BE2C (cell line): ENCODE results near the gene FAM107A.

Experiments used
- DNase-seq: peaks from one replicate; pipeline ENCODE4 v3.0.0-alpha.2; 2020
- H3K27me3 ChIP-seq: fragments of 250-450 bp; sonication (Bioruptor Pico); 2 replicates; pipeline ENCODE4 v1.5.1; 2020; ENCODE audit warnings: mild to moderate bottlenecking
- H3K36me3 ChIP-seq: fragments of 250-450 bp; sonication (Bioruptor Pico); 2 replicates; pipeline ENCODE4 v1.5.1; 2020; ENCODE audit warnings: mild to moderate bottlenecking
- H3K4me1 ChIP-seq: fragments of 250-450 bp; sonication (Bioruptor Pico); 2 replicates; pipeline ENCODE4 v1.5.1; 2020
- H3K4me3 ChIP-seq: 2 replicates; pipeline ENCODE4 v1.5.1; 2011; ENCODE audit warnings: low read depth, low read length
- H3K9me3 ChIP-seq: fragments of 250-450 bp; sonication (Bioruptor Pico); 2 replicates; pipeline ENCODE4 v1.5.1; 2020
- TF ChIP-seq, protein P1 (sequence below): IDR thresholded peaks from 2 replicates; pipeline ENCODE4 v1.5.1; 2012; ENCODE audit warnings: mild to moderate bottlenecking, low read depth, low read length

FAM107A gene

DNA sequence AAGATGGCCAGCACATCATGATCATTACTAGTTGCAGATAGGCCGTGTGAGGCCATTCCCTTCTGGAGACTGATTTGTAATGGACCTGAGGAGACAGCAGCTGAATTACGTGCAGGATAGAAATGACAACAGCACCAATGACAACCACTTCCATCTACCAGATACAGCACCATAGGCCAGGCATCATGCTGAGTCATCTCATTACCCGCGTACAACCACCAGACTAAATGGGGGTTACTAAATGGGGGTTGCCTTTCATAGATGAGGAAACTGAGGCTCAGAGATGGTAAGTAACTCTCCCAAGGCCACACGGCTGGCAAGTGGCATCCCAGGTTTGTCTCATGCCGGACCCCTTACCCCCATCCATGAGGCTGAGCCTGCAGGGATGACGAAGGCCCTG is 32.8 kb upstream of the FAM107A start:
- Histone ChIP-seq H3K4me1 (no peaks in the 10 kb centered on the region), H3K9me3 (no peaks in the 10 kb centered on the region), H3K36me3 (no peaks in the 10 kb centered on the region), H3K27me3 (no peaks in the 10 kb centered on the region), H3K4me3 (no peak overlapping the region)
- TF ChIP-seq, protein P1, sequence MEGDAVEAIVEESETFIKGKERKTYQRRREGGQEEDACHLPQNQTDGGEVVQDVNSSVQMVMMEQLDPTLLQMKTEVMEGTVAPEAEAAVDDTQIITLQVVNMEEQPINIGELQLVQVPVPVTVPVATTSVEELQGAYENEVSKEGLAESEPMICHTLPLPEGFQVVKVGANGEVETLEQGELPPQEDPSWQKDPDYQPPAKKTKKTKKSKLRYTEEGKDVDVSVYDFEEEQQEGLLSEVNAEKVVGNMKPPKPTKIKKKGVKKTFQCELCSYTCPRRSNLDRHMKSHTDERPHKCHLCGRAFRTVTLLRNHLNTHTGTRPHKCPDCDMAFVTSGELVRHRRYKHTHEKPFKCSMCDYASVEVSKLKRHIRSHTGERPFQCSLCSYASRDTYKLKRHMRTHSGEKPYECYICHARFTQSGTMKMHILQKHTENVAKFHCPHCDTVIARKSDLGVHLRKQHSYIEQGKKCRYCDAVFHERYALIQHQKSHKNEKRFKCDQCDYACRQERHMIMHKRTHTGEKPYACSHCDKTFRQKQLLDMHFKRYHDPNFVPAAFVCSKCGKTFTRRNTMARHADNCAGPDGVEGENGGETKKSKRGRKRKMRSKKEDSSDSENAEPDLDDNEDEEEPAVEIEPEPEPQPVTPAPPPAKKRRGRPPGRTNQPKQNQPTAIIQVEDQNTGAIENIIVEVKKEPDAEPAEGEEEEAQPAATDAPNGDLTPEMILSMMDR = no peak
- no peak for DNase-seq

DNA sequence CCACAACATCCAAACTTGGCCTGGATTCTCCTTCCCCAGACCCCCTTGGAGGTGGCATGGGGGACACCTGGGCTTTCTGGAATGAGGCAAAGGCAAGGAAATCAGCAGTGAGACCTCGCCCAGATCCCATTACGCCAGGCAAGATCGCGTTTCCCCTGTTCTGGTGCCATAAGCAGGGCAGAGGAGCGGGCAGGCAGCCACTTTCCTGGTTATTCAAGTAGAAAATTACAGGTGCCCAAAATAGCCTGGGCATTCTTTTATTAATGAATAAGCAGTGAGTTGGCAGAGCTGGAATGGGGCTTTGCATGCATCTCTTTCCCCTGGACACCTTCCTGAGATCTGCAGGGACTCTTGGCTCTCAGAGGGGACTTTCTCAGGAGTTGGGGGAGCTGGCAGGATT is 31.5 kb upstream of the FAM107A start:
- TF ChIP-seq, protein P1 = no peak
- DNase-seq = no peak
- Histone ChIP-seq H3K4me3 (no peak overlapping the region), H3K27me3 (no peaks in the 10 kb centered on the region), H3K4me1 (no peaks in the 10 kb centered on the region), H3K9me3 (no peaks in the 10 kb centered on the region), H3K36me3 (no peaks in the 10 kb centered on the region)

DNA sequence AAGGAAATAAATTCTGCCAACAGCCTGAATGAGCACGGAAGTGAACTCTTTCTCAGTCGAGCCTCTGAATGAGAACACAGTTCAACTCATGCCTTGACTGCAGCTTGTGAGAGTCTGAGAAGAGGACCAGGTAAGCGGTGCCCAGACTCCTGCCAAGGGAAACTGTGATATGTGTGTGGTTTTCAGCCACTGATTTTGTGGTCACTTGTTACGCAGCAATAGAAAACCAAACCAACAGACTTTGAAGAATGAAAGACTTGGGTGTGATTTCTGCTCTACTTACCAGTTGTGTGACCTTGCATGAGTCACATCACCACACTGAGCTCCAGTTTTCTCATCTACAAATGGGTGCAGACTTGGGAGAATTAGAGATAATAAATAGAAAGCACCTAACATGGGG is 30.6 kb upstream of the FAM107A start:
- TF ChIP-seq, protein P1 = no peak
- DNase-seq = no peak
- H3K9me3 ChIP-seq = no peaks in the 10 kb centered on the region
- no peak overlapping the region for H3K4me3 ChIP-seq
- H3K4me1 ChIP-seq = no peaks in the 10 kb centered on the region
- H3K36me3 ChIP-seq = no peaks in the 10 kb centered on the region
- no peaks in the 10 kb centered on the region for H3K27me3 ChIP-seq

DNA sequence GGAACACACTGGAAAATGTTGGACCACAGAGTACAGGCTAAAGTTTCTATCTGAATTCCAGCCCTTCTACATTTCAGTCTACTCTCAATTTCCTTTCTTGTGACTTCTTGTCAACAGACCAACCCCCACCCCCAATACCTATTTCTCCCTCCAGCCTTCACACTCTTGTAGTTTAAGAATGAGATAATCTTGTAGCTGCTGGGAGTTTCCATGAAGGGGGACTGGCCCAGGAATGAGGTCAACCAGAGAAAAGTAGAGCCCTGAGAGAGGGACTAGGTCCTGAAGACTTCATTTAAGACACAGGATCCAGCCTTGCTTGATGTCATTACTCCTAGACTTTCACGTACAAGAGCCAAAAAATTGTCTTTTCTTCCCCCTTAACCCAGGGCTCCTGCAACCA is 29.5 kb upstream of the FAM107A start:
- H3K36me3 ChIP-seq = no peaks in the 10 kb centered on the region
- TF ChIP-seq, protein P1 = no peak

DNA sequence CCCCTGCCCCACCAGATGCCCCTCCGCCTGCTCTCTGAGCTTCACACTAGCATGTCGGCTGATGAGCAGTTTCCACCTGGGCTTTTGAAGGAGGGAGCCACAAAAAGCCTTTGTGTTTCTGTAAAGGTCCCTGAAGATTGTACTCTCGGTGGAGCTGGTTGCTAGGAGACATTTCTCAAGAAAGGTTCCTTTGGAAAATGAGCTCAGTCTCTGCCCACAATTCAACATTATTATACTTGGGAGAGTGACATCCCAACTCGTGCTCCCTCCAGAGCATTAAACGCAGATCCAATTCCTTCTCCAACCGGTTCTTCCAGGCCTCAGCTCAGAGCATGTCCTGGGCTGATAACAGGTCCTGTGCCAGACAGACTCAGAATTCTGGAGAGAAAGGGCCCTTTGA is 26.8 kb upstream of the FAM107A start:
- no peaks in the 10 kb centered on the region for H3K36me3 ChIP-seq
- TF ChIP-seq, protein P1 = no peak
- no peak for DNase-seq
- H3K9me3 ChIP-seq = no peaks in the 10 kb centered on the region
- no peaks in the 10 kb centered on the region for H3K27me3 ChIP-seq
- no peaks in the 10 kb centered on the region for H3K4me1 ChIP-seq
- H3K4me3 ChIP-seq = no peak overlapping the region

More for the DNA sequence above, 29.5 kb upstream of the FAM107A start:
- Histone ChIP-seq H3K4me1 (no peaks in the 10 kb centered on the region), H3K27me3 (no peaks in the 10 kb centered on the region), H3K9me3 (no peaks in the 10 kb centered on the region), H3K4me3 (no peak overlapping the region)
- no peak for DNase-seq

DNA sequence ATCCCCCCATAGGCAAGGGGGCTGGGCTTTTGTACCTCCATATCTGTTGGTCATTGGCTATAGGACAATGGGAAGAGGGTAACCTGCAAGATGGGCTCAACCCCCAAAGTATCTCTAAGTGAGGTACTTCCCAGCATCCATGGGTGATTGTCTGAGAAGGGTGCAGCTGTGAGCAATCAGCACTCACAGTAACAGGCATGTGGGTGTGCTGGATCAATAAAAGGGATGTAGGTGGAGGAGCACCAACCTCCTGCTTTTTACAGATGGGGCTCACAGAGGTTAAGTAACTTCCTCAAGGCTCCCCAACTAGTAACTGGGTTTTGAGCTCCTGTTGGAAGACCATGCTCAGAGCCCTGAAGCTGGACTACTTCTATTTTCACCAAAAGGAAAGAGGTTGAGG is 26.4 kb upstream of the FAM107A start:
- no peak for DNase-seq
- TF ChIP-seq, protein P1 = no peak
- no peaks in the 10 kb centered on the region for H3K9me3 ChIP-seq
- H3K4me1 ChIP-seq = no peaks in the 10 kb centered on the region
- no peaks in the 10 kb centered on the region for H3K36me3 ChIP-seq
- no peak overlapping the region for H3K4me3 ChIP-seq
- no peaks in the 10 kb centered on the region for H3K27me3 ChIP-seq
